ENCODE data around the gene SLC2A4RG.

SLC2A4RG gene

DNA sequence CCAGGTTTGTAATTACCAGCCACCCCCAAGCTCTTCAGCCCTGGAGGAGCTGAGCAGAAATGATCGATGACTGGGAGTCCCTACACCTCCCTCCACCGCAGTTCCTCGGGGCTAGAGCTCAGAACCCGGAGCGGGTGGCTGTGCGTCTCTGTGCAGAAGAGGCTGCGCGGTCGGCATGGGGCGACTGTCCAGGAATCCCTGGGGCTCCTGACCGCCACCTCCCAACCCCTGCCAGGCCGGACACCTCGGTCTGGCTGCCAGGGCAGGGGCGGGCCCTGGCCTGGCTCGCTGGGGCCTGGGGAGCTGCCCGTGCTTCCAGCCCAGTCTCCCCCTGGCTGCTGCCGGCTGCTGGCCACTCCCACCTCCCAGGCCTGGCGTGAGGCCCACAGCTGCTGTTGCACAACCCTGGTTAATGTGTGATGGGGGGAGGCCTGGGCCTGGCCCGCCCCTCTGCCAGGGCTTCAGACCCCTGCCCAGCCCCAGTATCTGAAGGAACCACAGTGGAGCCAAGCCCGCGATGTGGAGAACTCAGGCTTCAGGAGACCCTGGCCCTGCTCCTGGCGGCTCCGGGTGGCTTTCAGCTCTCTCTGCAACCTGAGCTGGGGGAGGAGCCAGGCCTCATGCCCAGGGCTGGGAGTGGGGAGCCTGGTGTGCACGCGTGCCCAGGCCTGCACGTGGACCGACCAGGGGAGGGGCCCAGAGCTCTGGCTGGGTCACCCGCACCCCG is 1.2 kb downstream of the SLC2A4RG start:
- DNase-seq (ENCODE audit: low read depth in 2 of 2): no peak

DNA sequence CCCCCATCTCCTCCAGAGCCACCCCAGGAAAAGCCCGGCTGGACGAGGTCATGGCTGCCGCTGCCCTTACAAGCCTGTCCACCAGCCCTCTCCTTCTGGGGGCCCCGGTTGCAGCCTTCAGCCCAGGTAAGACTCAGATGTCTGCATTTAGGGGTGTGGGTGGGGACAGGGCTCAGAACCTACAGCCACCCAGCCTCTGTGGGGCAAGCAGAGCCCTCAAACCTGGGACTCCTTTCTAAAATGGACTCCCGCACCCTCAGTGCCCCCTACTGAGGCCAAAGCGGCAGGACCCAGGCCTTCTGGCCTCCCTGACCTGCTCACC is 1.7 kb downstream of the SLC2A4RG start:
- DNase-seq (ENCODE audit: low read depth in 2 of 2): no peak

DNA sequence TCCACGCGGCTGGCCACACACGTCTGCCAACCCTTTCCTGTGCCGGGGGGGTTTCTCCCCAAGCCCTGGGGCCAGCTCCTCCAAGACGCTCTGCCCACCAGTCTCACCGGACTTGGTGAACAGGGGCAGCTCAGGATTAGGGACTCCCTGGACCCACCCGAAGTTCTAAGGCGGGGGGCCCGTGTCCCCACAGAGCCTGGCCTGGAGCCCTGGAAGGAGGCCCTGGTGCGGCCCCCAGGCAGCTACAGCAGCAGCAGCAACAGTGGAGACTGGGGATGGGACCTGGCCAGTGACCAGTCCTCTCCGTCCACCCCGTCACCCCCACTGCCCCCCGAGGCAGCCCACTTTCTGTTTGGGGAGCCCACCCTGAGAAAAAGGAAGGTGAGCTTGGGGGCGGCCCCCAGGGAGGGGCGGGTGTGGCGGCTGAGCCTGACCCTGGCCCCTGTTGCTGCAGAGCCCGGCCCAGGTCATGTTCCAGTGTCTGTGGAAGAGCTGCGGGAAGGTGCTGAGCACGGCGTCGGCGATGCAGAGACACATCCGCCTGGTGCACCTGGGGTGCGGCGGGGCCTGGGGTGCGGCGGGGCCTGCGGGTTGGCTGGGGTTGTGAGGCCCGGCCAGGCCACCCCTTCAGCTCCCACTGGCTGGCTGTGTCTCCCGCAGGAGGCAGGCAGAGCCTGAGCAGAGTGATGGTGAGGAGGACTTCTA is 2.3 kb downstream of the SLC2A4RG start:
- no peak for DNase-seq (ENCODE audit: low read depth in 2 of 2)

DNA sequence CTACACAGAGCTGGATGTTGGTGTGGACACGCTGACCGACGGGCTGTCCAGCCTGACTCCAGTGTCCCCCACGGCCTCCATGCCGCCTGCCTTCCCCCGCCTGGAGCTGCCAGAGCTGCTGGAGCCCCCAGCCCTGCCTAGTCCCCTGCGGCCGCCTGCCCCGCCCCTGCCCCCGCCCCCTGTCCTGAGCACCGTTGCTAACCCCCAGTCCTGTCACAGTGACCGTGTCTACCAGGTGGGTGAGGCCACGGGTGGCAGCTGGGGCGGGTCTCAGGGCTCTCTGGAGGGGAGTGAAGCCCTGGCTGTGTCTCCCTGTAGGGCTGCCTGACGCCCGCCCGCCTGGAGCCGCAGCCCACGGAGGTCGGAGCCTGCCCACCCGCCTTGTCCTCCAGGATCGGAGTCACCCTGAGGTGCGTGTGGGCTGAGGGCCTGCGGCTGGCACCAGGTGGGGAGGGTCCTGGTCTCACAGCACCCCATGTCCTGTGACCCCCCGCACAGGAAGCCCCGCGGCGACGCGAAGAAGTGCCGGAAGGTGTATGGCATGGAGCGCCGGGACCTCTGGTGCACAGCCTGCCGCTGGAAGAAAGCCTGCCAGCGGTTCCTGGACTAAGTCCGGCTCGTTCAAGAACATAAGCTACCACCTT is 2.9 kb downstream of the SLC2A4RG start:
- no peak for DNase-seq (ENCODE audit: low read depth in 2 of 2)

DNA sequence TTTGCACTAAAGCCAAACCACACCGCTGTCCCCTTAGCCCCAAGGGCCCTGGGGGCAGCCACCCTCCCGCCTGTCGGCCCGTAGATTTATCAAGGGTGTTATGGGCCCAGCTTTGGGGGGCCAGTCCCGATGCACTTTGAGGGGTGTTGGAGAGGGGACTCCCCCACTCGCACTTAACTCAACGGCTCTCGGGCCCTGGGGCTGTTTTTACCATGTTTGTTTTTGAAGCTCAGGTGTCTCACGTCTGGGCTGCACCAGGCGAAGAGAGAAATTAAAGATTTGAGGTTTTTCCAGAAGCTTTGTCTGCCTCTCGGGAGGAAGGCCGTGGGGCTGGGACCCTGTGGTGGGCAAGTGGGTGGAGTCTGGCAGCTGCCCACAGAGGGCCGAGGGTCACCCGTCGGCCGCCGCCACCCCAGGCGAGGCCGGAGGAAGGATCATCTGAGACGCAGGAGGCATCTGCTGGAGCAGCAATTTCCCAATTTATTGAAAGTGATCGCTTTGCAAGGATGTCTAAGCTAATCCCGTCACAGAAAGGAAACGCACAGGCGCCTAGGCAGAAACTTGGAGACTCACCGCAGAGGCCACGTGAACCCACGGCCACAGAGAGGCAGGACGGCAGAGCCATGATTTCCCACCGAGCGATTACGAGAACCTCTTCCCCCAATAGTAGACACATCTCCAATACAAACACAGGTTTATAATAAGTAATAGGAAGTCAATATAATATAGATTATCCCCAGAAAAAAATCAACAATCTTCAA is 3.8 kb downstream of the SLC2A4RG start:
- no peak for DNase-seq (ENCODE audit: low read depth in 2 of 2)

DNA sequence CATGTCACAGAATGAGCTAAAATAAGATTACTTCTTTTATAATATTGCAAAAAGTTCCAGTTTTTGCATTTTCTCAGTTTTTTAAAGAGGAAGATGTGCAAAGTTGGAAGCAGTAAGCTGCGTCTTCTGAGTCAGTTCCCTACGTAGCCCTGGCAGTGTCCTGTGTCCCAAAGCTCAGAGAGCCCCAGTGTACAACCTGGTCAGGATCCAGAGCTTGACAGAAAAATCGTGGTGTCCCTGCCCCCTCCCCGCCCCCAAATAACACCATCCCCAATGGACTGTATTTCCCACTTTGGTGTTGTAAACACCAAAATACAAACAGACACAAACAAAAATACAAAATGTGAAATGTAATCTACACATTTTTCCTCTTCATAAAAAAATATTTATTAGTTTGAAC is 4.6 kb downstream of the SLC2A4RG start:
- DNase-seq (ENCODE audit: low read depth in 2 of 2): no peak

DNA sequence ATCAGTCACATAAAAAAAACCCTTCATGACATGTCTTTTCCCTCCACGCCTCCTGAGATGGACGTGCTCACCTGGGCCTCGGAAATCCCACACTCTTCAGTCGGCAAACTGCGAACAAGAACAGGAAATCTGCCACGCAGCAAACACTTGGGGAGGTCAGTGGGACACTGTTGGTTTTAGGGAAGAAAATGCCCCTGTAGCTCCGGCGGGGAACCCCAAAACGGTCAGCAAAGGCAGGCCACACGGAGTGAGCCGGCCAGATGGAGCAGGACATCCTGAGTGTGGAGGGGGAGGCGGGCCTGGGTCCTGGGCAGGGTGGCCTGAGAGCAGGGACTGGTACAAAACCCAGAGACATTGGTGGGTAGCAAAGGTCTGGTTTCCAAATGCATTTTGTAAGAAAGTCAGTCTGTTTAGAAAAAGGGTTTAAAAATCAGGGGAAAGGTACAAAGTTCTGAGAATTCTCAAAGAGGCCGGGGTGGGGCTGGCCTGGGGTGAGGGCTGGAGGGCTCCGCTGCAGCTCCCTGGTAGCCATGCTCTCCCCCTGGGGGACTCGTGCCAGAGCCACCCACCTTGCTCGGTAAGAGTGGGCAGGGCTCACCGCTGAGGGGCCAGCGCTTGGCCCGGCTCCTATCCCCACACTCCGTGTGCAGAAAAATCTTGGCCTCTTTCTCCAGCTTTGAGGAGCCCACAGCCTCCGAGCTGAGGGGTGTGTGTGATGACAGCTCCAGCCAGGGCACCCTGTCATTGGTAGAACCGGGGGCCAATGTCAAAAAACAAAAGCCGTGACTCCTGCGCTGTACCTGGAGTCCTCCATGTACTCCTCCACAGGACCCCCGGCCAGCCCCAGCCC is 5.2 kb downstream of the SLC2A4RG start:
- DNase-seq (ENCODE audit: low read depth in 2 of 2): no peak

DNA sequence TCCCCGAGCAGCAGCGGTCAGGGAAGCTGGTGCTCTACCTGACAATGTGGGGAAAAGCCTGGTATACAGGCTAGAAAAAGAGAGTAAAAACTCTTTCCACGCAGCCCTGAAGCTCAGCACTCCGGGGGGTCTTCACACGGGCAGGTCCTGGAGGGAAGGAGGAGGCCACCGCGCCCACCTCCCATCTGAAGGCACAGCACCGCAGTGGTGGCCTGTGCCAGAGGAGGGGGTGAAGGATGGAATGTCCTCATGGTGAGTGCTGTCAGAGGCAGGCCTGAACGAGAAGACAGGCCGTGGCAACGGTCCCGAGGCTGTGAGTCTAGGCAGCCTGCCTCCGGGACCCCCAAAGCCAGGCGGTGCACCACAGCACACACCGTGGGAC is 5.8 kb downstream of the SLC2A4RG start:
- DNase-seq (ENCODE audit: low read depth in 2 of 2): no peak

DNA sequence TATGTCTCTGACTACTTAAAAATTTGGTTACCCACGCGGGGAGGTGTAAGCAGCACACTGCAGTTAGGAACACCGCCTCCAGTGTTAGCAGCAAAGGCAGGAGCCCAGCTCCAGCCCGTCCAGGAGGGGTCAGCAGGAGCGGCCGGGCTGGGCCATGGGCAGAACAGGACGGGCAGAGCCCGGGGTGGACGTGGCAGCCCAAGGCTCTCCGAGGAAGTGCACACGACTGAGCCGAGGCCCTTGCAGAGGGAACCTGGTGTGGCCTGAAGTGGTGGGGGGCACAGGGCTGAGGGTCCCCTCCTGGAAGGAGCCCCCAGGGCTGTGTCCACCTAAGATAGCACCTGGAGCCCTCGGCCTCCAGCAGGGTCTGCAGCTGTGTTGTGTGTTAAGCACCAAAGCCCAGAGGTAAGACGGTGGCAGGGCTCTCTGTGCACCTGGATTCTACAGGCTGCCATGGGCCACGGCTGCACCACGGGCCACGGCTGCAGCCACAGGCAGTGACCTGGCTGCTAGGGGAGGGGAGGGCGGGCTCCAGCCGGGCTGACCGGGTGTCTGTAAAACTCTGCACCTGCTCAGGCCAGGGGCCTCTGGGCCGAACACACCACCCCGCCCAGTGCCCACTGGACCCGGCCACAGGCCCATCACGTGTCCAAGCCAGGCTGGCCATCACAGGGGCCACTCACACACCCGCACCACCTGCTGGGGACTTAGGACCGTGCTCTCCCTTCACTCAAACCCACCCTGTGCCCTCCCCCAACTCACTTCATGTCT is 6.6 kb downstream of the SLC2A4RG start:
- DNase-seq (ENCODE audit: low read depth in 2 of 2): no peak

DNA sequence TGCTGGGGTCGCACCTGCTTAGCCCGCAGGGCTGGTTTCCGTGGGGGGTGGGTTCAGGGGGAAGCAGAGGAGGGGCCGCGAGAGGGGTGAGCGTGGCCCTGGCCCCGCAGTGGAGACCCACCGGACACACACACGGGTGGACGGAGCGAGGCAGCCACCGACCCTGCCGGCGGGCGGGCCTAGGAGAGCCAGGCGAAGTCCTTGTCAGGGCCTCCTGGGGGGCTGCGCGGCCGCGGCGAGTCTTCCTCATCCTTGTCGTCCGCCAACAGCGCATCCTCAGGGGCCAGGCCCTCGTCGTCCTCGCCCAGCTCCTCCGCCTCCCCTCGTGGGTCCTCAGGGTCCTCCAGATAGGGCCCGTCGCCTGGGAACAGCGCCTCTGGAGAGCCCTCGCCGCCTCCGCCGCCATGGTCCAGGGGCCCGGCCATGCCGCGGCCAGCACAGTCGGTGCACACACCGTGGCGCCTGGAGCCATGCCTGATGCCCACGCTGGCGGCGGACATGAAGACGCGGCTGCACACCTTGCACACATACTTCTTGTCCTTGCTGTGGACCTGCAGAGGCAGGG is 7.3 kb downstream of the SLC2A4RG start:
- DNase-seq (ENCODE audit: low read depth in 2 of 2): no peak

DNA sequence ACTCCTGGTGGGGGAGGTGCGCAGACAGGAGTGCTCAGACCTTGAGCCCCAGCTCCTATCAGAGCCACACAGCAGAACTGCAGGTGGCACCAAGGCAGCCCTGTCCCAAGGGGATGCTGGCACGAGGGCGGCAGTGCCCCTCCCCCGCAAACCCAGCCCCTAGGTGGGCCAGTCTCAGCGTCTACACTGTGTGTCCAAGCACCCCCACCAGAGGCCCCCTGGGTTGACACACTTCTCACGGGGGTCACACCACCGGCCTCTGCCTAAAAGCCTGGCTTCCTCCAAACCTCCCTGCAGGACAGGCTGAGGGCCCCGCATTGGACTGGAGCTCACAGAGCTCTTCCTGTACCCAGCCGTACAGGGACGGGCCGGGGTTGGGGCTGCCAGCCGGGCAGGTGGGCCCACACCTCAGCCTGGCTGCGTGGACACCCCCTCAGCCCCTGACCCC is 8.1 kb downstream of the SLC2A4RG start:
- no peak for DNase-seq (ENCODE audit: low read depth in 2 of 2)

DNA sequence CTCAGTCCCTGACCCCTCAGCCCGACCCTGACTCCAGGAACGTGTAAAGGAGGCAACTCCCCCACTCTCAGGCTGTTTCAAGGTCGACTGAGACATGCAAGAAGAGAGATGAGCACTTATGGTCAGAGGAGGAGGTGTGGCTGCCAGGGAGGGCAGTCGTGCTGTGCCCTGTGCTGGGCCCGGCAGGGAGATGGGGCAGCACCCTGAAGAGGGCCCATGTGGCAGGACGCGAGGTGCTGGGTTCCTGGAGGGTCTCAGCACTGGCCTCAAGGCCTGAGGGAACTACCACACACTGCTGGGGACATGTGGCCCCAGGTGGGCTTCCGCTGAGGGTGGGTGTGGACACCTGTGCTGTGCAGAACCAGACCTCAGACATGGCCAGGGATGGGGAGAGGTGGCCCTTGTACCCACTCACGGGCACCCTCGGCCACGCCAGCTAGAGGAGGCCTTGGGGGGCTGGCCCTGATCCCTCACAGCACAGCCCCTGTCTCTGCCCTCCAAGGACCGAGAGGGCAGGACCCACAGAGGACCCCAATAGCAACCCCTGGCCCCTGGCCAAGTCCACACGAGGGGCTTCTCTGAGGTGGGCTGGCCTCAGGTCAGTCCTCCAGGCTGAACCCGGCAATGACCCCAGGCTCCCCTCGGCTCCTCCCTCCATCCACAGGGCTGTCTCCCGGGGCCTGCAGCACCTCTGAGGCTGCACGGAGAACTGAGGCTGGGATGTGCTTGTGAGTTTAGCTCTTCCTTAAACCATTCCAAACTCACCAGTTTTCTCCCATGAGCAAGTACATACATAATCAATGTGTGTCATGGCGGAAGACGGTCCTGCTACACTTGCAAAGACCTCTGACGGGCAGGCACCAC is 8.7 kb downstream of the SLC2A4RG start:
- DNase-seq (ENCODE audit: low read depth in 2 of 2): no peak

DNA sequence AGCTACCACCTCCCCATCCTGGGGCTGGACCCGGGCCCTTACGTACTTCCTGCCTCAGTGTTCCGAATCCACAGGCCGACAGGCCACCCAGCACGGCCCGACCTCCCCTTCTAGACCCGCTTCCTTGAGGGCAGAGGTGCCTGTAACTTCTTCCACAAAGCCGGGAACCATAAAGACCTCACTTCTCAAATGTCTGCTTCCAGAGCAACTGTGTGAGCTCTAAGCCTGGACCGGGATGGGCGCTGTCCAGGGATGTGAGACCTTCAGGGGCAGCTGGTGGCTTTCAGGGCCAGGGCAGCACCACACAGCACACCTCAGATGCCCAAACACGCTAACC is 9.3 kb downstream of the SLC2A4RG start:
- DNase-seq (ENCODE audit: low read depth in 2 of 2): no peak

DNA sequence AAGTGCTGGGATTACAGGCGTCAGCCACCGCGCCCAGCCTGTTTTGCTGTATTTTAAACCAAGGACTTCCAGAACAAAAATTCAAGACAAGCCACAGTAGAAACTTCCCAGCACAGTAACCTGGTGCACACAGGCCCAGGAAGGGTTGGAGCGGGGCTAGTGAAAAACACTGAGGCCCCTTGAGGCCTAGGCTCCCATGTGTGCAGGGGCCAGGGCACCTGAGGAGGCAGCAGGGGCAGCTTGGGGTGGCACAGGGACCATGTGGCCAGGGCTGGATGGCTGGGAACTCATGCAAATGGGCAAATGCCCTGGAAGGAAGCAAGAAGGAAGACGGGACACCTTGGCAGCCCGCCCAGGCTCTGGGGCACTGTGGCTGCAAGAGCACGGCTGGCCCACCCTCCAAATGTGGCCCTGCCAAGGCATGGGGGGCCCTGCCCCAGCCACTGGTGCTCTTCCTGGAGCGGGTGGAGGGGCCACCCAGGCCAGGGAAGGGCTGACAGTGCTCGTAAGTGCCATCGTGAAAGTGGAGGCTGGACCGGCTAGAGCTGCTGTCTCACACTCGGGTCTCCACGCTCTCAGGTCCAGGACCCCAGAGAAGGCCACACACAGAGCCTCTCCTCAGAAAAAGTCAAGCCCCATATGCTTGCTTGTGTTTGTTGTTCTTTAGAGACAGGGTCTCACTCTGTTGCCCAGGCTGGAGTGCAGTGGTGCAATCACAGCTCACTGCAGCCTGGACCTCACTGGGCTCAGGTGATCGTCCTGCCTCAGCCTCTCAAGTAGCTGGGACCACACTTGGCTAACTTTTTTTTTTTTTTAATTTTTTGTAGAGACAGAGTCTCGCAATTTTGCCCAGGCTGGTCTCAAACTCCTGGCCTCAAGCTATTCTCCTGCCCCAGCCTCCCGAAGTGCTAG is 10.3 kb downstream of the SLC2A4RG start:
- DNase-seq (ENCODE audit: low read depth in 2 of 2): no peak

DNA sequence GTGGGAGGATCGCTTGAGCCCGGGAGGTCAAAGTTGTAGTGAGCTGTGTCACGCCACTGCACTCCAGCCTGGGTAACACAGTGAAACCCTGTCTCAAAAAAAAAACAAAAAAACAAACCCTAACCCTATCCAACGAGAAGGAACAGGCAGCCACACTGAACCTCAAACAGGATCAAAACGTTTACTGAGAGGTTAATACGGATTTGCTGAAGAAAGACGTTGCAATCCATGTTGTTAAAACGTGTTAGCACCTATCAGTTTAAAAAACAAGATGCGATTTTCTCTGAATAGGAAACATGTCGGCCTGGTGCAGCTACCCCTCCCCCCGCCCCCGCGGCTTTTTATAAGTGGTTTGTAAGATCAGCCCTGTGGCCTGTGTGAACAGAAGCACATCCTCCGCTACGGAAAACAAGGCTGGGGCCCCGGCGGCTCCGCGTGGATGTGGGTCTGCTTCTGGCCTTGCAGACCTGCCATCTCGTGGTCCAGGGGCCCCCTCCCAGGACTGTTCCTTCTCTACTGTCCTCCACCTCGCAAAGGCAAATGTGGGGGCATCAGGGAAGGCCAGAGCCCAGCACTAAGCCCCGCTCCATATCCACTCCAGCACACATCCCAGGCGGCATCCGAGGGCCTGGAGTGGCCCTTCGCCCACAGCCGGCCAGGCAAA is 11.4 kb downstream of the SLC2A4RG start:
- DNase-seq (ENCODE audit: low read depth in 2 of 2): no peak

DNA sequence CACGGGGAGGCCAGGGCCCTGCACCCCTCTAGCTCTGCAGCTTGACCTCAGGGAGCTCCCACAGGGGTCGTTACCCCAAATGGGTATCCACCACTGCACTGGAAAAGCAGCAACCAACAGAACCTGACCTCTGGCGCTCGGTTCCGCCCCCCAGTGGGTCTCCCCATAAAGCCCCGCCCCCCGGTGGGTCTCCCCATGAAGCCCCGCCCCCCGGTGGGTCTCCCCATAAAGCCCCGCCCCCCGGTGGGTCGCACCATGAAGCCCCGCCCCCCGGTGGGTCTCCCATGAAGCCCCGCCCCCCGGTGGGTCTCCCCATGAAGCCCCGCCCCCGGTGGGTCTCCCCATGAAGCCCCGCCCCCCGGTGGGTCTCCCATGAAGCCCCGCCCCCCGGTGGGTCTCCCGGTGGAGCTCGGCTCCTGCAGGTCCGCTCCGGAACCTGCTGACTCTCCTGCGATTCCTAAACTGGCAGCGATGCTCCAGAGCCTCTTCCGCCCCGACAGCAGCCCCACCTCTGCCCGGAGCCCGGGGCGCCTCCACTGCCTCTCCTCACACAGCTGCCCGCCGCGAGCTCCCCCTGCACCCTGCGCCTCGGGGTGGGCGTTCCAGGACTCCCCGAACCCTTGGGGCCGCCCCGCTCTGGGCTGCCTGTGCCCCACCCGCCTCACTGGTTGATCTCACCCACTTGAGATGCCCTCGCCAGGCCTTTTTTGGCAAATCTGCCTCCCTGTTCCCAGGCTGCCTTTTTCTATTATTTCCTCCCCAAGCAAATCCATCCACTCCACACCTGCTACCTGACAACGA is 12.1 kb downstream of the SLC2A4RG start:
- DNase-seq (ENCODE audit: low read depth in 2 of 2): no peak
